Measurements from ENCODE around the gene GALE. TPM values are rescaled to one million over a fixed set of nuclear protein-coding genes. Genes with fewer than 3 reads are reported as not detected.
"Not testable (repeated sequence)": the region's sequence is repeated elsewhere in the genome, so short reads cannot be mapped to it uniquely, and the experiment has no call there.

The GALE gene
- total RNA-seq, 2 experiments from 2014 or later, result 16.8 to 17.9 TPM

GRCh38 chr1:23837908-23838307, 37.4 kb upstream of the GALE start:
- peak; percentile 21 for DNase-seq (ENCODE audit: low spot score)
- ChIA-PET POLR2A (interaction anchor here (1.9 kb wide), 1 partner anchor 10 kb away, joined by 11 read pairs; no protein-coding TSS in a partner anchor), CTCF (ENCODE audit: unreplicated experiment) (no interaction called here)
- Histone ChIP-seq H3K9me3 (ENCODE audit: low read length) (no peaks in the 10 kb centered on the region), H3K9me2 (ENCODE audit: insufficient read depth, low read length) (no peaks in the 10 kb centered on the region), H3K4me3 (ENCODE audit: low read depth, low read length, poor library complexity, severe bottlenecking) (peak overlapping the region; percentile 60), H3K27ac (ENCODE audit: low read depth, low read length, poor library complexity, severe bottlenecking) (no peak overlapping the region), H3K4me1 (ENCODE audit: insufficient read depth, low read length, poor library complexity, severe bottlenecking) (peaks cover 20% of the 10 kb centered on the region), H3K4me2 (ENCODE audit: low read length) (peak overlapping the region; percentile 67), H4K20me1 (ENCODE audit: insufficient read depth, low read length) (no peaks in the 10 kb centered on the region), H3K79me2 (ENCODE audit: insufficient read depth, low read depth, low read length) (no peaks in the 10 kb centered on the region), H3K36me3 (ENCODE audit: insufficient read depth, low read length) (no peaks in the 10 kb centered on the region), H2AFZ (ENCODE audit: low read length) (peak overlapping the region; percentile 76)
- intact Hi-C loops (cut with micrococcal nuclease; ENCODE audit: unreplicated experiment), result no loop called here
- TF ChIP-seq CTCF (conservative IDR thresholded peaks at IDR 0.05; ENCODE audit: low read length), result no peak
- TF ChIP-seq EZH2phosphoT487 (IDR thresholded peaks at IDR 0.05; ENCODE audit: borderline replicate concordance, low read depth, low read length), result no peak
- BruUV-seq (replicated peaks), result no TSS peak

DNA sequence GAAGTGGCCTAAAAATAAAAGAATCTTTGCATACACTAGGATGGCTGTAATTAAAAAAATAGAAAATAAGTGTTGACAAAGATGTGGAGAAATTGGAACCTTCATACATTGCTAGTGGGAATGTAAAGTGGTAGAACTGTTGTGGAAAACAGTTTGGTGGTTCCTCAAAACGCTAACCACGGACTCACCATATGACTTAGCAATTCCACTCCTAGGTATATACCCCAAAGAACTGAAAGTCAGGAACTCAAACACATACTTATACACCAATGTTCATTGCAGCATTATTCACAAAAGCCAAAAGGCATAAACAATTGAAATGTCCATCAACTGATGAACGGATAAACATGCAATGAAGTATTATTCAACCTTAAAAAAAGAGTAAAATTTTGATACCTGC, 35.5 kb upstream of the GALE start:
- CTCF ChIA-PET (ENCODE audit: unreplicated experiment), result no interaction called here
- H3K9me3 ChIP-seq (ENCODE audit: low read length), result no peaks in the 10 kb centered on the region
- intact Hi-C loops (cut with micrococcal nuclease; ENCODE audit: unreplicated experiment), result no loop called here
- H3K79me2 ChIP-seq (ENCODE audit: insufficient read depth, low read depth, low read length), result no peaks in the 10 kb centered on the region
- no peak for DNase-seq (ENCODE audit: low spot score)
- no peaks in the 10 kb centered on the region for H3K9me2 ChIP-seq (ENCODE audit: insufficient read depth, low read length)
- TF ChIP-seq EZH2phosphoT487 (IDR thresholded peaks at IDR 0.05; ENCODE audit: borderline replicate concordance, low read depth, low read length), result no peak
- TF ChIP-seq CTCF (conservative IDR thresholded peaks at IDR 0.05; ENCODE audit: low read length), result no peak
- peaks cover 20% of the 10 kb centered on the region for H3K4me1 ChIP-seq (ENCODE audit: insufficient read depth, low read length, poor library complexity, severe bottlenecking)
- H3K27ac ChIP-seq (ENCODE audit: low read depth, low read length, poor library complexity, severe bottlenecking), result no peak overlapping the region
- H3K4me3 ChIP-seq (ENCODE audit: low read depth, low read length, poor library complexity, severe bottlenecking), result no peak overlapping the region
- H3K36me3 ChIP-seq (ENCODE audit: insufficient read depth, low read length), result no peaks in the 10 kb centered on the region
- POLR2A ChIA-PET, result no interaction called here
- no peak overlapping the region for H3K4me2 ChIP-seq (ENCODE audit: low read length)
- BruUV-seq (replicated peaks), result no TSS peak
- no peaks in the 10 kb centered on the region for H4K20me1 ChIP-seq (ENCODE audit: insufficient read depth, low read length)
- H2AFZ ChIP-seq (ENCODE audit: low read length), result no peak overlapping the region

DNA sequence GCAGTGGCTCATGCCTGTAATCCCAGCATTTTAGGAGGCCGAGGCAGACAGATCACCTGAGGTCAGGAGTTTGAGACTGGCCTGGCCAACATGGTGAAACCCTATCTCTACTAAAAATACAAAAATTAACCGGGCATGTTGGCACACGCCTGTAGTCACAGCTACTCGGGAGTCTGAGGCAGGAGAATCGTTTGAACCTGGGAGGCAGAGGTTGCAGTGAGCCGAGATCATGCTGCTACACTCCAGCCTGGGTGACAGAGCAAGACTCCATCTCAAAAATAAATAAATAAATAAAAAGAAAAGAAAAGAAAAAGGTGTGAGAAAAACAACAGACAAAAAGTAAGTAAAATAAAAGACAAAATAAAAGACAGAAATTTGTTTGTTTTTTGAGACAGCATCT, 33.6 kb upstream of the GALE start:
- H3K9me2 ChIP-seq (ENCODE audit: insufficient read depth, low read length); H4K20me1 ChIP-seq (ENCODE audit: insufficient read depth, low read length); BruUV-seq (replicated peaks); CTCF ChIA-PET (ENCODE audit: unreplicated experiment); H3K27ac ChIP-seq (ENCODE audit: low read depth, low read length, poor library complexity, severe bottlenecking); H3K4me2 ChIP-seq (ENCODE audit: low read length); DNase-seq (ENCODE audit: low spot score); H3K36me3 ChIP-seq (ENCODE audit: insufficient read depth, low read length); H3K9me3 ChIP-seq (ENCODE audit: low read length); H3K4me3 ChIP-seq (ENCODE audit: low read depth, low read length, poor library complexity, severe bottlenecking); H3K79me2 ChIP-seq (ENCODE audit: insufficient read depth, low read depth, low read length); intact Hi-C loops (cut with micrococcal nuclease; ENCODE audit: unreplicated experiment): not testable (repeated sequence)
- H3K4me1 ChIP-seq (ENCODE audit: insufficient read depth, low read length, poor library complexity, severe bottlenecking), result peaks cover 20% of the 10 kb centered on the region
- POLR2A ChIA-PET, result interaction anchor here (0.5 kb wide), 1 partner anchor 12 kb away, joined by 3 read pairs; no protein-coding TSS in a partner anchor
- peak overlapping the region; percentile 96 for H2AFZ ChIP-seq (ENCODE audit: low read length)

All from OCI-LY7 (cell line).